ENCODE measurements around the gene CADM2.

DNA sequence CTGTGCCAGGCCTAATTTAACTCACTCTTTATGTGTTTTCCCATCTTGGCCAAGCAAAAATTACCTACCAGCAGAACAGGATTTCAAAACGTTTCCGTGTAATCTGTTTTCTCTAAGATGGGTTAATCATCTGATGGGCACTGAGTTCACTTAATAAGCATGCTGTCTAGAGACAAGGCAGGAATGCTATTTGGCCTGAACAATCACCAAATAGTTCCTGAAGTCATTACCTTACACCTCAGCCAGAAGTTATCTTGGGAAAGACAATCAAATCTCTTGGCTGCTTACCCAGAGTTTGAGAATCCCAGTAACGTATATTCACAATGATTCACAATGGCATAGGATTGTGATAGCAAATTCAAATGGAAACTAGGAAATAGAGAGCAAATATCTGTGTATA, 779.1 kb downstream of the CADM2 start:
- TF ChIP-seq, protein P1, sequence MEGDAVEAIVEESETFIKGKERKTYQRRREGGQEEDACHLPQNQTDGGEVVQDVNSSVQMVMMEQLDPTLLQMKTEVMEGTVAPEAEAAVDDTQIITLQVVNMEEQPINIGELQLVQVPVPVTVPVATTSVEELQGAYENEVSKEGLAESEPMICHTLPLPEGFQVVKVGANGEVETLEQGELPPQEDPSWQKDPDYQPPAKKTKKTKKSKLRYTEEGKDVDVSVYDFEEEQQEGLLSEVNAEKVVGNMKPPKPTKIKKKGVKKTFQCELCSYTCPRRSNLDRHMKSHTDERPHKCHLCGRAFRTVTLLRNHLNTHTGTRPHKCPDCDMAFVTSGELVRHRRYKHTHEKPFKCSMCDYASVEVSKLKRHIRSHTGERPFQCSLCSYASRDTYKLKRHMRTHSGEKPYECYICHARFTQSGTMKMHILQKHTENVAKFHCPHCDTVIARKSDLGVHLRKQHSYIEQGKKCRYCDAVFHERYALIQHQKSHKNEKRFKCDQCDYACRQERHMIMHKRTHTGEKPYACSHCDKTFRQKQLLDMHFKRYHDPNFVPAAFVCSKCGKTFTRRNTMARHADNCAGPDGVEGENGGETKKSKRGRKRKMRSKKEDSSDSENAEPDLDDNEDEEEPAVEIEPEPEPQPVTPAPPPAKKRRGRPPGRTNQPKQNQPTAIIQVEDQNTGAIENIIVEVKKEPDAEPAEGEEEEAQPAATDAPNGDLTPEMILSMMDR (IDR thresholded peaks at IDR 0.05; ENCODE audit: low read depth, low read length, poor library complexity, severe bottlenecking): no peak
- TF ChIP-seq EZH2phosphoT487 (IDR thresholded peaks at IDR 0.05; ENCODE audit: borderline replicate concordance, low read length): no peak

All from DOHH2 (cell line).